H1 (cell line): Measurements from ENCODE around the gene P4HA1. TPM values are rescaled to one million over a fixed set of nuclear protein-coding genes. Genes with fewer than 3 reads are reported as not detected.

Experiments used
- CTCF ChIA-PET: fragments of 300-600 bp; sonication (Branson Sonifier 250); formaldehyde crosslinking; loops from one replicate; lab custom pipeline; 2021; ENCODE audit not compliant: partially characterized antibody; lab: Charles Lee
- POLR2A ChIA-PET: fragments of 300-600 bp; sonication (Branson Sonifier 250); formaldehyde crosslinking; loops from one replicate; lab custom pipeline; 2021; ENCODE audit warnings: inconsistent platforms; ENCODE audit not compliant: partially characterized antibody; lab: Charles Lee
- DNase-seq, 2 experiments: peaks; one replicate each; pipeline versions ENCODE4 v3.0.0 to v3.0.0-alpha.2; 2010 to 2022; ENCODE audit warnings: low spot score in 2 of 2, low read depth in 1 of 2, mixed read lengths in 1 of 2
- FAIRE-seq: peaks from 2 replicates; lab custom pipeline; 2011; peaks lifted over from hg19 to GRCh38; lab: Jason Lieb, UNC
- H2AFZ ChIP-seq: 2 replicates; pipeline ENCODE4 v1.8.1; 2012; ENCODE audit warnings: low read length, inconsistent platforms
- H2AK5ac ChIP-seq: 2 replicates; pipeline ENCODE4 v1.6.1; 2013; ENCODE audit warnings: low read depth, low read length
- H2BK120ac ChIP-seq: replicated peaks from 2 replicates; pipeline ENCODE3; 2013; ENCODE audit warnings: low read depth, low read length, inconsistent platforms
- H2BK12ac ChIP-seq: 2 replicates; pipeline ENCODE4 v1.6.1; 2013; ENCODE audit warnings: low read depth, low read length
- H2BK15ac ChIP-seq: 2 replicates; pipeline ENCODE4 v1.6.1; 2013; ENCODE audit warnings: low read length
- H2BK20ac ChIP-seq: 2 replicates; pipeline ENCODE4 v1.6.1; 2013; ENCODE audit warnings: low read length
- H2BK5ac ChIP-seq: 2 replicates; pipeline ENCODE4 v1.6.1; 2013; ENCODE audit warnings: low read depth, low read length
- H3K14ac ChIP-seq: 2 replicates; pipeline ENCODE4 v1.6.1; 2013; ENCODE audit warnings: inconsistent platforms; ENCODE audit not compliant: insufficient read length
- H3K18ac ChIP-seq: 2 replicates; pipeline ENCODE4 v1.6.1; 2013; ENCODE audit warnings: low read length; ENCODE audit errors: extremely low read depth
- H3K23ac ChIP-seq: 2 replicates; pipeline ENCODE4 v1.6.1; 2013; ENCODE audit warnings: inconsistent platforms; ENCODE audit not compliant: insufficient read length
- H3K23me2 ChIP-seq: 2 replicates; pipeline ENCODE4 v1.6.1; 2013; ENCODE audit warnings: low read depth, low read length
- H3K27ac ChIP-seq: 2 replicates; pipeline ENCODE4 v1.6.1; 2011; ENCODE audit warnings: low read depth, low read length, inconsistent platforms
- H3K27me3 ChIP-seq, 4 experiments: replicated peaks in 1 of 4; 1 replicate in 1 of 4; 2 replicates in 3 of 4; pipeline versions ENCODE4 v1.6.1 to v1.8.1; 2011 to 2013; ENCODE audit warnings: low read length in 3 of 4, mild to moderate bottlenecking in 3 of 4, inconsistent platforms in 2 of 4, mixed read lengths in 2 of 4, moderate library complexity in 1 of 4; ENCODE audit not compliant: control insufficient read depth in 3 of 4, insufficient read depth in 3 of 4; ENCODE audit errors: extremely low read depth in 1 of 4
- H3K36me3 ChIP-seq, 4 experiments: 2 replicates each; pipeline versions ENCODE4 v1.6.1 to v1.8.1; 2011 to 2013; ENCODE audit warnings: mild to moderate bottlenecking in 4 of 4, low read length in 3 of 4, moderate library complexity in 2 of 4, control low read depth in 1 of 4, inconsistent platforms in 1 of 4; ENCODE audit not compliant: insufficient read depth in 4 of 4, control insufficient read depth in 2 of 4
- H3K4ac ChIP-seq: replicated peaks from 2 replicates; pipeline ENCODE3; 2013; ENCODE audit warnings: low read length, low read depth, mixed read lengths, inconsistent platforms; ENCODE audit not compliant: insufficient read length
- H3K4me1 ChIP-seq, 4 experiments: replicated peaks in 1 of 4; 1 replicate in 1 of 4; 2 replicates in 3 of 4; pipeline versions ENCODE4 v1.6.1 to v1.8.1; 2011 to 2013; ENCODE audit warnings: low read length in 3 of 4, inconsistent platforms in 2 of 4, mixed read lengths in 1 of 4; ENCODE audit not compliant: insufficient read depth in 4 of 4, control insufficient read depth in 3 of 4
- H3K4me2 ChIP-seq, 2 experiments: 2 replicates each; pipeline versions ENCODE4 v1.6.1 to v1.8.1; 2011 to 2013; ENCODE audit warnings: low read depth in 2 of 2, low read length in 2 of 2, control low read depth in 1 of 2, inconsistent platforms in 1 of 2, mild to moderate bottlenecking in 1 of 2; ENCODE audit not compliant: insufficient read depth in 1 of 2
- H3K4me3 ChIP-seq, 4 experiments: fragments of 200-600, 300-600 bp in 1 of 4; sonication (generic), shearing (Covaris generic), sonication (Bioruptor Twin) in 1 of 4; 2 replicates each; pipeline versions ENCODE4 v1.5.1 to v1.8.1; 2011 to 2016; ENCODE audit warnings: low read length in 4 of 4, low read depth in 3 of 4, control low read depth in 2 of 4, inconsistent platforms in 2 of 4, mild to moderate bottlenecking in 2 of 4, mixed read lengths in 1 of 4, moderate library complexity in 1 of 4; ENCODE audit not compliant: insufficient read depth in 2 of 4; ENCODE audit errors: extremely low read depth in 1 of 4
- H3K56ac ChIP-seq: replicated peaks from 2 replicates; pipeline ENCODE3; 2013; ENCODE audit warnings: low read depth, mild to moderate bottlenecking, mixed read lengths, low read length, inconsistent platforms; ENCODE audit not compliant: insufficient read length
- H3K79me1 ChIP-seq: 2 replicates; pipeline ENCODE4 v1.6.1; 2013; ENCODE audit warnings: low read depth, low read length, control low read depth
- H3K79me2 ChIP-seq, 2 experiments: 2 replicates each; pipeline versions ENCODE4 v1.6.1 to v1.8.1; 2012 to 2013; ENCODE audit warnings: low read length in 2 of 2, mild to moderate bottlenecking in 2 of 2, inconsistent platforms in 1 of 2; ENCODE audit not compliant: insufficient read depth in 2 of 2, control insufficient read depth in 1 of 2
- H3K9ac ChIP-seq, 4 experiments: replicated peaks in 1 of 4; 1 replicate in 1 of 4; 2 replicates in 3 of 4; pipeline versions ENCODE4 v1.6.1 to v1.8.1; 2011 to 2013; ENCODE audit warnings: low read depth in 3 of 4, low read length in 3 of 4, control low read depth in 2 of 4, mild to moderate bottlenecking in 2 of 4, moderate library complexity in 2 of 4, inconsistent platforms in 1 of 4; ENCODE audit errors: extremely low read depth in 1 of 4
- H3K9me3 ChIP-seq, 2 experiments: 2 replicates each; pipeline versions ENCODE4 v1.6.1 to v1.8.1; 2012 to 2013; ENCODE audit warnings: mild to moderate bottlenecking in 2 of 2, moderate library complexity in 2 of 2, control low read depth in 1 of 2, inconsistent platforms in 1 of 2, low read depth in 1 of 2, low read length in 1 of 2, mixed read lengths in 1 of 2; ENCODE audit not compliant: insufficient read depth in 2 of 2
- H4K20me1 ChIP-seq, 2 experiments: replicated peaks in 1 of 2; 2 replicates each; pipeline versions ENCODE3 to v1.8.1; 2011 to 2013; ENCODE audit warnings: inconsistent platforms in 2 of 2, low read length in 2 of 2, mild to moderate bottlenecking in 1 of 2; ENCODE audit not compliant: insufficient read depth in 2 of 2, control insufficient read depth in 1 of 2
- H4K5ac ChIP-seq: 2 replicates; pipeline ENCODE4 v1.6.1; 2013; ENCODE audit warnings: low read length, low read depth, mixed read lengths, inconsistent platforms; ENCODE audit not compliant: insufficient read length
- H4K8ac ChIP-seq: 2 replicates; pipeline ENCODE4 v1.8.0; 2013; ENCODE audit warnings: mild to moderate bottlenecking, moderate library complexity, low read length, inconsistent platforms; ENCODE audit not compliant: insufficient read depth; ENCODE audit errors: extremely low read depth
- H4K91ac ChIP-seq: replicated peaks from 2 replicates; pipeline ENCODE3; 2013; ENCODE audit warnings: low read length, mixed read lengths, inconsistent platforms; ENCODE audit not compliant: insufficient read length
- CTBP2 ChIP-seq: IDR thresholded peaks from 2 replicates; pipeline ENCODE4 v1.7.0; 2011; ENCODE audit warnings: borderline replicate concordance, mild to moderate bottlenecking, moderate library complexity, mixed read lengths, low read length; ENCODE audit not compliant: insufficient read depth, insufficient read length
- GTF2F1 ChIP-seq: IDR thresholded peaks from 2 replicates; pipeline ENCODE4 v1.6.1; 2012; ENCODE audit warnings: low read depth, low read length, improper control_type of control experiment, borderline replicate concordance
- KDM5A ChIP-seq: fragments of 200-600 bp; IDR thresholded peaks from 2 replicates; pipeline ENCODE4 v1.7.1; 2012; ENCODE audit warnings: mild to moderate bottlenecking, low read length, inconsistent platforms, mixed read lengths
- POLR2A ChIP-seq, 2 experiments: IDR thresholded peaks; 1 replicate in 1 of 2; 2 replicates in 1 of 2; pipeline ENCODE4 v1.6.1; 2011; ENCODE audit warnings: low read depth in 2 of 2, low read length in 2 of 2, mild to moderate bottlenecking in 2 of 2; ENCODE audit errors: control extremely low read depth in 1 of 2
- YY1 ChIP-seq: IDR thresholded peaks from 2 replicates; pipeline ENCODE4 v1.6.1; 2011; ENCODE audit warnings: low read depth, mild to moderate bottlenecking, low read length
- WGBS, 2 experiments: shearing (Covaris generic) in 1 of 2; methylation state at CpG; one replicate each; pipeline versions ENCODE4 v1.1.6 to v1.1.7; 2013 to 2015; ENCODE audit warnings: low lambda C conversion rate in 2 of 2, mixed read lengths in 2 of 2, inconsistent platforms in 1 of 2, low coverage in 1 of 2, missing lambda C conversion rate in 1 of 2; ENCODE audit not compliant: insufficient replicate concordance in 2 of 2, insufficient coverage in 1 of 2, insufficient read length in 1 of 2; ENCODE audit errors: extremely low coverage in 1 of 2, missing lambda C conversion rate in 1 of 2; 5-methylcytosine and 5-hydroxymethylcytosine counted together
- polyA plus RNA-seq, 7 experiments: library from polyadenylated mRNA; depleted of rRNA in 3 of 7; stranded (reverse) in 5 of 7; unstranded in 2 of 7; fragments of >200 nt in 5 of 7; fragments of 200-250 nt in 2 of 7; gene quantifications; 1 replicate in 5 of 7; 2 replicates in 1 of 7; 4 replicates in 1 of 7; pipeline versions ENCODE4 v1.2.1 to v1.2.3, GENCODE V29; 2011 to 2013; ENCODE audit warnings: missing spikeins in 2 of 7, mixed read lengths in 2 of 7
- total RNA-seq: library from RNA; stranded (reverse); fragmentation: NEBNext Ultra II Directional; extraction: Animal tissue kit (Norgen Biotek cat#: 25700); gene quantifications from 2 replicates; pipeline ENCODE4 v1.2.1, GENCODE V29; 2021

The P4HA1 gene
- total and polyA plus RNA-seq, 2 of the 8 experiments (the other 6 are each of a cell fraction or from before 2014, with no cell fraction given): 12.0 to 25.7 TPM

DNA sequence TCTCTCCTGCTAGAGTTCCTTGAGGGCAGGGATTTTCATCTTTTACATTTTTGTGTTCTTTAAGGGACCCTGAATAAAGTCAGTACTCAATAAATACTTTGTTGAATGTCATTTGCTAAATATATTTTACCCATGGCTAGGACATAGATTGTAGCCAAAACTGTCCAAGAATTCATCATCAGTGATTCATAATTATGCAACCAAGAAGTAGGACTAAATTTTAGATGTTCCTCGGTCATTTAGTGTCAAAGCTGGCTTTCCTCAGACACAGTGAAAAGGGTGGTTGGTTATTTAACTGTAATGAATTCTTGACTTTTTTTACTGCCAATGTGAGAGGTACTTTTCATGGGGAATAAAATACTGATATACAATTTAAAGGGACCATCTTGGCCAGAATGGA, 16.9 kb upstream of the P4HA1 start:
- Histone ChIP-seq H3K79me2 (no peaks in the 10 kb centered on the region), H3K23ac (no peak overlapping the region), H3K56ac (no peak overlapping the region), H3K9ac (no peak overlapping the region), H3K4ac (no peak overlapping the region), H4K8ac (no peak overlapping the region), H2BK5ac (no peak overlapping the region), H2BK20ac (no peak overlapping the region), H3K4me2 (no peak overlapping the region), H4K20me1 (no peaks in the 10 kb centered on the region), H3K18ac (no peak overlapping the region), H2BK12ac (no peak overlapping the region), H3K4me1 (peaks cover 0 to 3% (median 2%) of the 10 kb centered on the region in 4 experiments; a peak in 1 of 7 replicates), H2AFZ (no peak overlapping the region), H3K27ac (no peak overlapping the region), H2BK15ac (no peak overlapping the region), H4K91ac (no peak overlapping the region), H3K9me3 (0 out of 4 replicates have a peak, but pooled peaks cover 0 to 4% of the 10 kb centered on the region in 2 experiments), H3K14ac (no peak overlapping the region), H2BK120ac (no peak overlapping the region), H2AK5ac (no peak overlapping the region), H3K23me2 (peaks cover 2% of the 10 kb centered on the region; the same call in 1 of the 2 replicates), H3K79me1 (no peaks in the 10 kb centered on the region), H3K36me3 (no peaks in the 10 kb centered on the region), H3K4me3 (no peak overlapping the region), H4K5ac (no peak overlapping the region), H3K27me3 (no peaks in the 10 kb centered on the region)
- WGBS, 2 experiments: 100% methylated on average over 1 of the region's 1 CpG; no CpG with 5 or more reads in 1 of the 2 experiments
- TF ChIP-seq CTBP2 (no peak), GTF2F1 (no peak), KDM5A (no peak), POLR2A (IDR thresholded peaks at IDR 0.05; ENCODE audit: control extremely low read depth in 1 of 2, low read depth in 2 of 2, low read length in 2 of 2) (no peak), YY1 (no peak)
- DNase-seq (no peak), FAIRE-seq (no peak)
- CTCF ChIA-PET: interaction anchor here (0.7 kb wide), 1 partner anchor 238 kb away, joined by 4 read pairs; no protein-coding TSS in a partner anchor
- POLR2A ChIA-PET: interaction anchor here (0.6 to 2.9 kb wide), 7 partner anchors 9 to 482 kb away, joined by 3 to 10 read pairs (median 4); partner anchors contain the start of gene P4HA1
